Activated naive CD8-positive, alpha-beta T cell treated with anti-CD3 and anti-CD28 coated beads, Interleukin-2, amount 10 ng/mL, durations not matched to agents 7 days and 5 days (primary cell): ENCODE results near the gene NAGLU. TPM values are rescaled to one million over a fixed set of nuclear protein-coding genes. Genes with fewer than 3 reads are reported as not detected.
"Not testable (repeated sequence)": the region's sequence is repeated elsewhere in the genome, so short reads cannot be mapped to it uniquely, and the experiment has no call there.

Source experiments
- ATAC-seq: fragments of 150-1000 bp; cut with Tn5 transposase; one replicate; pipeline ENCODE4 v1.10.0; 2021; ENCODE audit warnings: low read depth, moderate library complexity
- POLR2A ChIA-PET: fragments of 350-600 bp; sonication (Branson Sonifier 250); formaldehyde crosslinking; loops from one replicate; lab custom pipeline; 2021; ENCODE audit warnings: antibody characterized with exemption; lab: Charles Lee
- DNase-seq: peaks from one replicate; pipeline ENCODE4 v3.0.0; 2021
- H3K27ac Mint-ChIP-seq: one replicate; pipeline ENCODE4 v1.8.0; 2022; ENCODE audit warnings: mild to moderate bottlenecking, mixed read lengths
- H3K27me3 Mint-ChIP-seq: one replicate; pipeline ENCODE4 v1.8.0; 2022; ENCODE audit warnings: mild to moderate bottlenecking, moderate library complexity, mixed read lengths
- H3K36me3 Mint-ChIP-seq: one replicate; pipeline ENCODE4 v1.8.0; 2021; ENCODE audit warnings: mild to moderate bottlenecking, mixed read lengths
- H3K4me1 Mint-ChIP-seq: one replicate; pipeline ENCODE4 v1.8.0; 2021; ENCODE audit warnings: mixed read lengths
- H3K4me3 Mint-ChIP-seq: one replicate; pipeline ENCODE4 v1.8.0; 2022; ENCODE audit warnings: mild to moderate bottlenecking, moderate library complexity, mixed read lengths
- H3K9me3 Mint-ChIP-seq: one replicate; pipeline ENCODE4 v1.8.0; 2021; ENCODE audit warnings: mixed read lengths
- total RNA-seq, 2 experiments: library from RNA; stranded (reverse); gene quantifications; one replicate each; pipeline ENCODE4 v1.2.3, GENCODE V29; 2021

NAGLU gene
- total RNA-seq, 2 experiments from 2014 or later: 22.9 to 23.9 TPM

DNA sequence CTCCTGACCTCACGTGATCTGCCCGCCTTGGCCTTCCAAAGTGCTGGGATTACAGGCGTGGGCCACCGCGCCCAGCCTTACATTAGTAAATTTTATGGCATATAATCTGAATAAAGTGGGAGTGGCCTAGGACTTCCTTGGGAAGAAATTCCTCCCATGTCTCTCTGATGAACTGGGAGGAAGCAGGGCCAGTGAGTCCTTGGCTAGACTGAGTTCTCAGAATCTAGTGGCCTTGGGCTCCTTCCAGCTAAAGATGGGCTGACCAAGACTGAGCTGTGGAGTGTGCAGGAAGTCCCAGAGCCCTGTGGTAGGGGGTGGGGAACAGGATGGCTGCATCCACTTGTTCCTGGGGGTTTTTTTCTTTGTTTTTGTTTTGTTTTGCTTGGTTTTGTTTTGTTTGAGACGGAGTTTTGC lies 10.0 kb upstream of the NAGLU start:
- Mint-ChIP-seq H3K27ac (no peak overlapping the region), H3K4me3 (no peak overlapping the region), H3K27me3 (peaks cover 3% of the 10 kb centered on the region), H3K36me3 (no peaks in the 10 kb centered on the region), H3K4me1 (peaks cover 32% of the 10 kb centered on the region), H3K9me3 (no peaks in the 10 kb centered on the region)
- DNase-seq (no peak), ATAC-seq (no peak)
- POLR2A ChIA-PET: no interaction called here

DNA sequence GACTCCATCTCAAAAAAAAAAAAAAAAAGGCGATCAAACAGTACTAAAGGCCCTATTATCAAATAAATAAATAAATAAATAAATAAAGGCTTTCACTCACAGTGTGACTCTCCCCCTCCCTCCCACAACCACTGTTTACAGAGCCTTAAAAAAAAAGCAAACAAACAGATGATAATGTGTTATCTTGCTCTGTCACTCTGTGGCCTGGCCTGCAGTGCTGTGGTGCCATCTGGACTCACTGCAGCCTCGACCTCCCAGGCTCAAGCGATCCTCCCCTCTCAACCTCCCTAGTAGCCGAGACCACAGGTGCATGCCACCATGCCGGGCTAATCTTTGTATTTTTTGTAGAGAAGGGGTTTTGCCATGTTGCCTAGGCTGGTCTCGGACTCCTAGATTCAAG lies 8.1 kb upstream of the NAGLU start:
- H3K9me3 Mint-ChIP-seq: no peaks in the 10 kb centered on the region
- POLR2A ChIA-PET: interaction anchor here (0.8 to 1.3 kb wide), 3 partner anchors 8 to 113 kb away, joined by 3 to 5 read pairs (median 4); partner anchors contain the start of gene NAGLU
- H3K27me3 Mint-ChIP-seq: peaks cover 3% of the 10 kb centered on the region
- DNase-seq (no peak), ATAC-seq (no peak)
- H3K27ac Mint-ChIP-seq: no peak overlapping the region
- peaks cover 41% of the 10 kb centered on the region for H3K4me1 Mint-ChIP-seq
- no peak overlapping the region for H3K4me3 Mint-ChIP-seq
- no peaks in the 10 kb centered on the region for H3K36me3 Mint-ChIP-seq

DNA sequence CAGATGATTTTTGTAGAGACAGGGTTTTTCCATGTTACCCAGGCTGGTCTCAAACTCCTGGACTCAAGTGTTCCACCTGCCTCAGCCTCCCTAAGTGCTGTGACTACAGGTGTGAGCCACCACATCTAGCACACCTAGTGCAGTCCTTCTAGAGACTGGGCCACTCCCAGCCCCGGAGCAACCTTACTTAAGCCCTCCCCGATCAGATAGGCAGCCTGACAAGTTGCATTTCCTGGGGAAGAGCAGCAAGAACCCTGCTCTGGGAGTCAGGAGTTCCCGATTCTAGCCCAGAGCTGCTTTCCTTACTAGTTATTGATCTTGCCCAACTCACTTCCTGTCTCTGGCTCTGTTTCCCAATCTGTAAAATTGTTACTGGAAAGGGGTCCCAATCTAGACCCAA lies 7.0 kb upstream of the NAGLU start:
- POLR2A ChIA-PET: interaction anchor here (0.7 to 1.2 kb wide), 2 partner anchors 11 to 275 kb away, joined by 3 read pairs; no protein-coding TSS in a partner anchor
- Mint-ChIP-seq H3K27me3 (peaks cover 6% of the 10 kb centered on the region), H3K4me1 (peaks cover 41% of the 10 kb centered on the region), H3K36me3 (no peaks in the 10 kb centered on the region), H3K27ac (peak overlapping the region; percentile 89), H3K4me3 (no peak overlapping the region), H3K9me3 (no peaks in the 10 kb centered on the region)
- ATAC-seq (no peak), DNase-seq (no peak)

DNA sequence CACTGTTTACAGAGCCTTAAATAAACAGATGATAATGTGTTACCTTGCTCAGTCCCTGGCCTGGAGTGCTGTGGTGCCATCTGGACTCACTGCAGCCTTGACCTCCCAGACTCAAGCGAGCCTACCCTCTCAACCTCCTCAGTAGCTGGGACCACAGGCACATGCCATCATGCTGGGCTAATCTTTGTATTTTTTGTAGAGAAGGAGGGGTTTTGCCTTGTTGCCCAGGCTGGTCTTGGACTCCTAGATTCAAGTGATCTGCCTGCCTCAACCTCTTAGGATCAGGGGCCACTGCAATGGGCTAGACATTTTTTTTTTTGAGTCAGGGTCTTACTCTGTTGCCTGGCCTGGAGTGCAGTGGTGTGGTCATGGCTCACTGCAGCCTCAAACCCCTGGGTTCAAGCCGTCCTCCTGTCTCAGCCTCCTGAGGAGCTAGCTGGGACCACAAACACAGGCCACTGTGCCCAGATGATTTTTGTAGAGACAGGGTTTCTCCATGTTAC lies 5.0 kb upstream of the NAGLU start:
- H3K9me3 Mint-ChIP-seq: no peaks in the 10 kb centered on the region
- POLR2A ChIA-PET: interaction anchor here (1.4 to 2.1 kb wide), 2 partner anchors 10 to 218 kb away, joined by 6 read pairs; no protein-coding TSS in a partner anchor
- peaks cover 2% of the 10 kb centered on the region for H3K27me3 Mint-ChIP-seq
- peaks cover 45% of the 10 kb centered on the region for H3K4me1 Mint-ChIP-seq
- peak overlapping the region; percentile 79 for H3K4me3 Mint-ChIP-seq
- DNase-seq (no peak), ATAC-seq (no peak)
- H3K27ac Mint-ChIP-seq: peak overlapping the region; percentile 61
- H3K36me3 Mint-ChIP-seq: peaks cover 2% of the 10 kb centered on the region

DNA sequence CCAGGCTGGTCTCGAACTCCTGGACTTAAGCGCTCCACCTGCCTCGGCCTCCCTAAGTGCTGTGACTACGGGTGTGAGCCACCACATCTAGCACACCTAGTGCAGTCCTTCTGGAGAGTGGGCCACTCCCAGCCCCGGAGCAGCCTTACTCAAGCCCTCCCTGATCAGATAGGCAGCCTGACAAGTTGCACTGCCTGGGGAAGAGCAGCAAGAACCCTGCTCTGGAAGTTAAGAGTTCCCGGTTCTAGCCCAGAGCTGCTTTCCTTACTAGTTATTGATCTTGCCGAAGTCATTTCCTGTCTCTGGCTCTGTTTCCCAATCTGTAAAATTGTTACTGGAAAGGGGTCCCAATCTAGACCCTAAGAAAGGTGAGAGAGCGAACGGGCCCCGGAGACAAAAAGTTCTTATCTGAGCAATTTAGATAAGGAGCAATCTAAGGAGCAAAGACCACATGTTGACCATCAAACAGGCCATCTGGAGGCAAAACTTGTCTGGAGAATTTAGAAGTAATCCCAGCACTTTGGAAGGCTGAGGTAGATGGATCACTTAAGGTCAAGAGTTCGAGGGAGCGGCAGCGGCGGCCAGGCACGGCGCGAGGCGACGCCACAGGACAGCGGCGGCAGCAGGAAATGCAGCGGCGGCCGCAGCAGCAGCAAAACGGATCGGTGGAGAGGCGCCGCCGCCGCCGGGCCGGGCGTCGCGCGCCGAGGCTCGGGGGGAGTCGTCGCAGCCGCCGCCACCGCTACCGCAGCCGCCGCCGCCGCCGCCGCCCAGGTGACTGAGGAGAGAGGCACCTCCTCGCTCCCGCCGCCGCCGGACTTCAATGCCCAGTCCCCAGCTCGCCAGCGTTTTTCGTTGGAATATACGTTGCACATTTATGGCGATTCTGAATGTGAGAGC lies 4.3 kb upstream of the NAGLU start:
- ATAC-seq (peak; percentile 12), DNase-seq (peak; percentile 72)
- peak overlapping the region; percentile 79 for H3K4me3 Mint-ChIP-seq
- H3K4me1 Mint-ChIP-seq: peaks cover 42% of the 10 kb centered on the region
- H3K27me3 Mint-ChIP-seq: peaks cover 2% of the 10 kb centered on the region
- H3K9me3 Mint-ChIP-seq: no peaks in the 10 kb centered on the region
- H3K36me3 Mint-ChIP-seq: peaks cover 2% of the 10 kb centered on the region
- H3K27ac Mint-ChIP-seq: peak overlapping the region; percentile 75
- POLR2A ChIA-PET: interaction anchor here (0.7 to 2.1 kb wide), 2 partner anchors 9 to 335 kb away, joined by 6 to 7 read pairs; no protein-coding TSS in a partner anchor

DNA sequence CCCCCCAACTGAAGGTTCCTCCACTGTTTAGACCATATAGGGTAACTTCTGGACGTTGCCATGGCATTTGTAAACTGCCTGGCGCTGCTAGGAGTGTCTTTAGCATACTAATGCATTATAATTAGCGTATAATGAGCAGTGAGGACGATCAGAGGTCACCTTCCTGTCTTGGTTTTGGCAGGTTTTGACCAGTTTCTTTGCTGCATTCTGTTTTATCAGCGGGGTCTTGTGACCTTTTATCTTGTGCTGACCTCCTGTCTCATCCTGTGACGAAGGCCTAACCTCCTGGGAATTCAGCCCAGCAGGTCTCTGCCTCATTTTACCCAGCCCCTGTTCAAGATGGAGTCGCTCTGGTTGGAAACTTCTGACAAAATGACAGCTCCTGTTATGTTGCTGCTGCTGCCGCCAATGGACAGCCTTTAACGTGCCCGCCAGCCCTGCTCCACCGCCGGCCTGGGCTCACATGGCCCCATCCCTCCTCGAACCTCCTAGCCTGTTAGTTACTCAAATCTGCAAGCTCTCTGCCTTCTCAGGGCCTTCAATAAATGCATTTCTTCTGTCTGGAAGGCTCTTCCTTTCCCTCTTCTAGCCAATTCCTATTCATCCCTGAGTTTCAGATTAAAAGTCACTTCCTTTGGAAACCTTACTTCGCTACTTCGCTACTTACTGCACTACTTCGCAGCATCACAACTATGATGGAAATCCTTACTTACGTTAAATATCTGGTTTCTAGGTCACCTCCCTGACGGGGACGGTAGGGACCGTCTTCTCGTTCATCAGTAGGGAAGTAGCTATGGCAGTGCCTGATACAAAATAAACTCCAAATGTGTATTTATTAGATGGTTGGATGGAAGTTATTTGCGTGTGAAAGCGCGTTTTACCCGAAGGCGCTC lies 640 bp upstream of the NAGLU start:
- peak overlapping the region; percentile 87 for H3K4me3 Mint-ChIP-seq
- POLR2A ChIA-PET: interaction anchor here (0.8 to 2.8 kb wide), 14 partner anchors 8 to 825 kb away, joined by 3 to 17 read pairs (median 4); partner anchors contain the start of genes DHX58, MLX, PSMC3IP and STAT5A

DNA sequence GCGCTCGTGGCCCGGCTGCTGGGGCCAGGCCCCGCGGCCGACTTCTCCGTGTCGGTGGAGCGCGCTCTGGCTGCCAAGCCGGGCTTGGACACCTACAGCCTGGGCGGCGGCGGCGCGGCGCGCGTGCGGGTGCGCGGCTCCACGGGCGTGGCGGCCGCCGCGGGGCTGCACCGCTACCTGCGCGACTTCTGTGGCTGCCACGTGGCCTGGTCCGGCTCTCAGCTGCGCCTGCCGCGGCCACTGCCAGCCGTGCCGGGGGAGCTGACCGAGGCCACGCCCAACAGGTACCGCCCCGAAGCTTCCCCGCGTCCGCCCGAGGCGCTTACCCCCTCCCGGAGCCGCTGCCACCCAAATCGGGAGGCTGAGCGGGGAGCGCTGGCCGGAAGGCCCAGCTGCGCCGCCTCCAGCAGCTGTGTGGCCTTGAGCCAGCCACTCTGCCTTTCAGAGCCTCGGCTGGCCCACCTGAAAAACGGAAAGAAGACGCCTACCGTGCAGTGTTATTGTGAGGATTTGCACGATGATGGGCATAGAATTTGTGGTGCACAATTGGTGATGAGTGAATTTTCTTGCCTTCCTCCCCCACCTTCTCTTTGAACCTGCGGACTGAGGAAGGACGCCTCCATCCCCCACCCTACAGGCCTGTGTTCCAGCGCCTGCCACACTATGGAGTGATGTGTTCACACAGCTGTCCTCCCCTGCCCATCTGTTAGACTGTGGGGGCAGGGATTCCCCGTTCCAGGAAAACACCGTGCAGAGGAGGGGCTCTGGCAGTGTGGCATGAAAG lies 523 bp downstream of the NAGLU start:
- H3K4me1 Mint-ChIP-seq: peaks cover 37% of the 10 kb centered on the region
- no peaks in the 10 kb centered on the region for H3K9me3 Mint-ChIP-seq
- ATAC-seq: peak; percentile 68
- POLR2A ChIA-PET: interaction anchor here (0.5 to 2.8 kb wide), 15 partner anchors 9 to 824 kb away, joined by 3 to 17 read pairs (median 5); partner anchors contain the start of genes MLX, PSMC3IP and STAT5A
- peak overlapping the region; percentile 88 for H3K4me3 Mint-ChIP-seq
- peak; percentile 84 for DNase-seq
- H3K27me3 Mint-ChIP-seq: peaks cover 2% of the 10 kb centered on the region
- peak overlapping the region; percentile 73 for H3K27ac Mint-ChIP-seq
- peaks cover 11% of the 10 kb centered on the region for H3K36me3 Mint-ChIP-seq

More for the DNA sequence above, 640 bp upstream of the NAGLU start:
- DNase-seq: no peak
- H3K4me1 Mint-ChIP-seq: peaks cover 38% of the 10 kb centered on the region
- no peaks in the 10 kb centered on the region for H3K9me3 Mint-ChIP-seq
- peak overlapping the region; percentile 79 for H3K27ac Mint-ChIP-seq
- peaks cover 11% of the 10 kb centered on the region for H3K36me3 Mint-ChIP-seq
- peaks cover 2% of the 10 kb centered on the region for H3K27me3 Mint-ChIP-seq
- ATAC-seq: no peak

DNA sequence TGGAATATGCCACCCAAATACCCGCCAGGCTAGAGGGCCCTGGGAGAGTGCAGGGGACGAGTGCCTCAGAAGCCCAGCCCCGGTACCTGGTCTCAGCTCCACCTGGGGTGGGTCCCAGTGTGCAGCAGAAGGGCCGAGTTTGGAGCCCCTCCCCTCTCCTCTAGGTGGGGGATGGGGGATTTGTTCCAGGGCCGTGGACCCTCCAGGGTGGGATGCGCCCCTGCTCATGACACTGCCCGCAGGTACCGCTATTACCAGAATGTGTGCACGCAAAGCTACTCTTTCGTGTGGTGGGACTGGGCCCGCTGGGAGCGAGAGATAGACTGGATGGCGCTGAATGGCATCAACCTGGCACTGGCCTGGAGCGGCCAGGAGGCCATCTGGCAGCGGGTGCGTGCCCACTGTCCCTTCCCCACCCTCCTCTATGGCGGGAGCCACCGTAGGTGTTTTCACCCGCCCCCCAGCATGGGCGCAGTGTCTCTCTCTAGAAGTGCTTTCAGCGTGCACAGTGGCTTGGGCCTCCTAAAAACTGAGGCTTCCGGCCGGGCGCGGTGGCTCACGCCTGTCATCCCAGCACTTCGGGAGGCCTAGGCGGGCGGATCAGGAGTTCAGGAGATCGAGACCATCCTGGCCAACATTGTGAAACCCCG lies 1.2 kb downstream of the NAGLU start:
- Mint-ChIP-seq H3K36me3 (peaks cover 11% of the 10 kb centered on the region), H3K27ac (peak overlapping the region; percentile 73), H3K4me3 (peak overlapping the region; percentile 88), H3K9me3 (no peaks in the 10 kb centered on the region), H3K4me1 (peaks cover 38% of the 10 kb centered on the region), H3K27me3 (peaks cover 2% of the 10 kb centered on the region)
- POLR2A ChIA-PET: interaction anchor here (0.7 to 2.8 kb wide), 7 partner anchors 12 to 289 kb away, joined by 3 to 17 read pairs (median 6); partner anchors contain the start of genes MLX, PSMC3IP and STAT5A
- no peak for ATAC-seq
- DNase-seq: no peak

DNA sequence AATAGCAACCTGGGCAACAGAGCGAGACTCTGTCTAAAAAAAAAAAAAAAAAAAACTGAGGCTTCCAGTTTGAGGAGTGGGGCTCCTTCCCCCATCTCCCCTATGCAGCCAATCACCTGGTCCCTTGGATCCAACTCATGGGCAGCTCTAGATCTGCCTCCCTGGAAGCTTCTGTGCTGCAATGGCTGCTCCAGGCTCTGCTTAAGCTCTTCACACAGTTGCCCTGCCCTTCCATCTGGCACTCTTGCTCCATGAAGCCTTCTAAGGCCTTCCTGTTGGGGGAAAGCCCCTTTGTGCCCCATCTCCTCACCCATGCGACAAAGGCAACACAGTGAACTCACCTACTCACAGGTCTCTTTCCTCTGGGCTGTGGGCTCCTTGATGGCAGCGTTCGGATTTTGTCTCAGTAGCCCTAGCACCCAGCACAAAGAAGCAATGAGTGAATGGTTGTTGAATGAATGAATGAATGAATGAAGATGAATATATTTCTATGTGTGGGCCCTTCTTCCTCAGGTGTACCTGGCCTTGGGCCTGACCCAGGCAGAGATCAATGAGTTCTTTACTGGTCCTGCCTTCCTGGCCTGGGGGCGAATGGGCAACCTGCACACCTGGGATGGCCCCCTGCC lies 1.9 kb downstream of the NAGLU start:
- Mint-ChIP-seq H3K27me3 (peaks cover 2% of the 10 kb centered on the region), H3K9me3 (no peaks in the 10 kb centered on the region), H3K4me1 (peaks cover 38% of the 10 kb centered on the region), H3K36me3 (peaks cover 11% of the 10 kb centered on the region), H3K4me3 (peak overlapping the region; percentile 88), H3K27ac (peak overlapping the region; percentile 61)
- ATAC-seq (no peak), DNase-seq (no peak)
- POLR2A ChIA-PET: interaction anchor here (0.7 to 2.8 kb wide), 3 partner anchors 16 to 290 kb away, joined by 3 to 17 read pairs (median 9); partner anchors contain the start of gene MLX

DNA sequence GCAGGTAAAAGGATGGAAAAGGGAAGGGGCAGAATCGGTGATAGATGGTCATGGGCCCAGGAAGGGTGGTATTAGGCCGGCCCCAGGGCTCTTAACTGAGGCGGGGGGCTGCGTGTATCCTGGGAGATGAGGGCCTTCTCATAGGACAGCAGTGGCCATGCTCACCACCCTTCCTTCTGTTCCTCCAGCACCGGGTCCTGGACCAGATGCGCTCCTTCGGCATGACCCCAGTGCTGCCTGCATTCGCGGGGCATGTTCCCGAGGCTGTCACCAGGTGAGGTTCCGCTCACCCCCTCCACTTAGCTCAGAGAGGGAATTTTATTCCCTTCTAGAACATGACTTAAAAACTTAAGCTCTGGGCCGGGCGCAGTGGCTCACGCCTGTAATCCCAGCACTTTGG lies 2.4 kb downstream of the NAGLU start:
- ATAC-seq (no peak), DNase-seq (no peak)
- Mint-ChIP-seq H3K36me3 (peaks cover 12% of the 10 kb centered on the region), H3K9me3 (no peaks in the 10 kb centered on the region), H3K27ac (no peak overlapping the region), H3K4me3 (no peak overlapping the region), H3K4me1 (peaks cover 38% of the 10 kb centered on the region), H3K27me3 (peaks cover 2% of the 10 kb centered on the region)
- POLR2A ChIA-PET: interaction anchor here (1.4 kb wide), 1 partner anchor 29 kb away, joined by 4 read pairs; no protein-coding TSS in a partner anchor

DNA sequence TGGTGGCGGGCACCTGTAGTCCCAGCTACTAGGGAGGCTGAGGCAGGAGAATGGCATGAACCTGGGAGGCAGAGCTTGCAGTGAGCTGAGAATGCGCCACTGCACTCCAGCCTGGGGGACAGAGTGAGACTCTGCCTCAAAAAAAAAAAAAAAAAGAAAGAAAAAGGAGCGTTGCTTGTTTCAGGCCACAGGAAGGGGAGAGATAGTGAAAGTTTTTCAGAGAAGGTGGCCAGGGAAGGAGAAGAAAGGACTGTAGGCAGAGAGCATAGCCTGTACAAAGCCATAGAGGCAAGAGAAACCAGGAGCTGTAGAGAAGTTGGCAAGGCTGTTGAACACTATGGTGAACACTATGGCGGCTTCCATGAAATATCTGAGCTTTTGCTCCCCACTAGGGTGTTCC lies 4.5 kb downstream of the NAGLU start:
- not testable (repeated sequence) for ATAC-seq, DNase-seq, H3K27me3 Mint-ChIP-seq, H3K9me3 Mint-ChIP-seq
- peaks cover 34% of the 10 kb centered on the region for H3K4me1 Mint-ChIP-seq
- H3K4me3 Mint-ChIP-seq: peak overlapping the region; percentile 78
- H3K27ac Mint-ChIP-seq: peak overlapping the region; percentile 88
- peaks cover 17% of the 10 kb centered on the region for H3K36me3 Mint-ChIP-seq
- POLR2A ChIA-PET: interaction anchor here (0.7 to 2.1 kb wide), 8 partner anchors 9 to 827 kb away, joined by 3 to 19 read pairs (median 4); partner anchors contain the start of genes HSD17B1 and MLX
